K562 (cell line): ENCODE data around the gene LAGE3. TPM values are rescaled to one million over a fixed set of nuclear protein-coding genes. Genes with fewer than 3 reads are reported as not detected.

ENCODE experiments used
- ATAC-seq: fragments of 200-7000 bp; cut with Tn5 transposase; 3 replicates; pipeline ENCODE4 v1.9.1; 2020; ENCODE audit warnings: moderate library complexity
- BruUV-seq: library from RNA; stranded (reverse); fragments of 400-500 nt; replicated peaks from 2 replicates; lab custom pipeline; 2021; lab: Mats Ljungman, UMichigan
- CTCF ChIA-PET: fragments of 300-600 bp; formaldehyde crosslinking; extraction: SDS; loops from one replicate; lab custom pipeline; 2021; ENCODE audit warnings: low intra/inter-chr PET ratio; lab: Yijun Ruan, JAX
- POLR2A ChIA-PET: fragments of 300-600, 350-650 bp; sonication (Branson Sonifier 250); formaldehyde crosslinking; extraction: SDS; loops from one replicate; lab custom pipeline; 2021; ENCODE audit warnings: antibody characterized with exemption, inconsistent platforms; lab: Yijun Ruan, JAX
- DNase-seq, 4 experiments: peaks; one replicate each; pipeline versions ENCODE4 v3.0.0 to v3.0.0-alpha.2; 2011 to 2018; ENCODE audit warnings: low spot score in 3 of 4, mixed read lengths in 3 of 4; ENCODE audit errors: extremely low read depth in 1 of 4
- FAIRE-seq: peaks from 2 replicates; lab custom pipeline; 2011; peaks lifted over from hg19 to GRCh38; lab: Jason Lieb, UNC
- H2AFZ ChIP-seq: 2 replicates; pipeline ENCODE4 v1.6.0; 2011; ENCODE audit warnings: low read depth, low read length, control low read depth, inconsistent platforms
- H3K27ac ChIP-seq: fragments of 200-600 bp; 3 replicates; pipeline ENCODE4 v1.8.0; 2011; ENCODE audit warnings: low read depth, mild to moderate bottlenecking, control low read depth, inconsistent platforms, low read length, moderate library complexity, mixed read lengths; ENCODE audit errors: extremely low read depth
- H3K27me3 ChIP-seq, 2 experiments: fragments of 300-600 bp in 1 of 2; 2 replicates in 1 of 2; 3 replicates in 1 of 2; pipeline versions ENCODE4 v1.6.0 to v1.8.0; 2011; ENCODE audit warnings: inconsistent platforms in 2 of 2, low read length in 2 of 2, mild to moderate bottlenecking in 1 of 2, mixed read lengths in 1 of 2, moderate library complexity in 1 of 2; ENCODE audit not compliant: control insufficient read depth in 2 of 2, insufficient read depth in 2 of 2
- H3K36me3 ChIP-seq: fragments of 300-600 bp; 3 replicates; pipeline ENCODE4 v1.8.0; 2011; ENCODE audit warnings: mild to moderate bottlenecking, low read length, inconsistent platforms; ENCODE audit not compliant: control insufficient read depth, insufficient read depth
- H3K4me1 ChIP-seq, 2 experiments: fragments of 200-600 bp in 1 of 2; replicated peaks in 1 of 2; 2 replicates in 1 of 2; 3 replicates in 1 of 2; pipeline versions ENCODE4 v1.5.1 to v1.8.0; 2011; ENCODE audit warnings: inconsistent platforms in 2 of 2, low read length in 2 of 2, mild to moderate bottlenecking in 1 of 2, mixed read lengths in 1 of 2, moderate library complexity in 1 of 2; ENCODE audit not compliant: control insufficient read depth in 2 of 2, insufficient read depth in 2 of 2
- H3K4me2 ChIP-seq: 2 replicates; pipeline ENCODE4 v1.6.1; 2011; ENCODE audit warnings: low read length, control low read depth, inconsistent platforms, mixed read lengths; ENCODE audit not compliant: insufficient read depth
- H3K4me3 ChIP-seq: fragments of 200-600 bp; sonication (generic), shearing (Covaris generic); 2 replicates; pipeline ENCODE4 v1.5.1; 2016; ENCODE audit warnings: control low read depth, inconsistent platforms
- H3K79me2 ChIP-seq: fragments of 200-600 bp; 3 replicates; pipeline ENCODE4 v1.8.0; 2011; ENCODE audit warnings: low read length, inconsistent platforms; ENCODE audit not compliant: control insufficient read depth, insufficient read depth
- H3K9ac ChIP-seq, 2 experiments: 2 replicates each; pipeline versions ENCODE4 v1.6.0 to v1.6.1; 2011; ENCODE audit warnings: low read depth in 2 of 2, low read length in 2 of 2, control low read depth in 1 of 2, inconsistent platforms in 1 of 2, mild to moderate bottlenecking in 1 of 2, mixed read lengths in 1 of 2; ENCODE audit not compliant: insufficient read depth in 1 of 2
- H3K9me1 ChIP-seq: one replicate; pipeline ENCODE4 v1.6.0; 2011; ENCODE audit warnings: inconsistent platforms, mild to moderate bottlenecking, low read length, moderate library complexity; ENCODE audit not compliant: control insufficient read depth, insufficient read depth
- H3K9me3 ChIP-seq: replicated peaks from 2 replicates; pipeline ENCODE4 v1.5.1; 2011; ENCODE audit warnings: low read depth, low read length, inconsistent platforms; ENCODE audit not compliant: control insufficient read depth, insufficient read depth
- H4K20me1 ChIP-seq: replicated peaks from 2 replicates; pipeline ENCODE4 v1.6.1; 2011; ENCODE audit warnings: low read length, inconsistent platforms, mixed read lengths; ENCODE audit not compliant: control insufficient read depth, insufficient read depth
- ARID1B ChIP-seq: fragments of 450-650 bp; IDR thresholded peaks from 2 replicates; pipeline ENCODE4 v1.6.1; 2016; ENCODE audit warnings: antibody characterized with exemption, mild to moderate bottlenecking, inconsistent platforms
- CBFA2T2 ChIP-seq: fragments of 450-650 bp; conservative IDR thresholded peaks from 2 replicates; pipeline ENCODE4 v1.6.1; 2017; ENCODE audit warnings: mild to moderate bottlenecking
- CBFA2T3 ChIP-seq: fragments of 450-650 bp; IDR thresholded peaks from 2 replicates; pipeline ENCODE4 v1.6.1; 2017
- FOXK2 ChIP-seq, 2 experiments: fragments of 450-650 bp; IDR thresholded peaks in 1 of 2; conservative IDR thresholded peaks in 1 of 2; 2 replicates each; pipeline ENCODE4 v1.6.1; 2016; ENCODE audit warnings: low read depth in 2 of 2, mild to moderate bottlenecking in 1 of 2
- HIVEP1 ChIP-seq: fragments of 250-450 bp; sonication (Bioruptor Pico); IDR thresholded peaks from 2 replicates; pipeline ENCODE4 v1.4.0; 2020; ENCODE audit warnings: mild to moderate bottlenecking
- NBN ChIP-seq: fragments of 450-650 bp; IDR thresholded peaks from 2 replicates; pipeline ENCODE4 v1.6.1; 2016; ENCODE audit warnings: low read depth, mild to moderate bottlenecking
- SOX6 ChIP-seq: fragments of 450-650 bp; IDR thresholded peaks from 2 replicates; pipeline ENCODE4 v1.6.1; 2014; ENCODE audit warnings: mild to moderate bottlenecking
- TAL1 ChIP-seq: fragments of 450-650 bp; IDR thresholded peaks from 2 replicates; pipeline ENCODE4 v1.6.1; 2016; ENCODE audit warnings: mild to moderate bottlenecking
- TCF3 ChIP-seq: sonication (generic); formaldehyde crosslinking; IDR thresholded peaks from 2 replicates; pipeline ENCODE4 v1.4.0; 2020; ENCODE audit warnings: mild to moderate bottlenecking, missing genetic modification reagents
- ZBTB1 ChIP-seq: sonication (generic); formaldehyde crosslinking; IDR thresholded peaks from 2 replicates; pipeline ENCODE4 v1.8.1; 2023; ENCODE audit warnings: missing genetic modification reagents, low read depth, mild to moderate bottlenecking, borderline replicate concordance
- WGBS: fragments of 100-300 bp; shearing (Covaris generic); methylation state at CpG from one replicate; pipeline ENCODE4 v1.1.6; 2016; ENCODE audit warnings: low coverage, mixed read lengths; ENCODE audit not compliant: insufficient coverage; ENCODE audit errors: missing lambda C conversion rate; 5-methylcytosine and 5-hydroxymethylcytosine counted together
- in situ Hi-C: fragments of 300-500 bp; cut with MboI; formaldehyde crosslinking; loops from 4 replicates; pipeline ENCODE4 v1.15.0; 2018; ENCODE audit warnings: inconsistent platforms, mixed read lengths
- intact Hi-C: fragments of 100-400 bp; cut with micrococcal nuclease; formaldehyde crosslinking; loops from 2 replicates; pipeline ENCODE4 v1.14.2; 2022
- polyA plus RNA-seq, 8 experiments: library from polyadenylated mRNA; depleted of rRNA in 4 of 8; stranded (reverse) in 5 of 8; unstranded in 3 of 8; fragments of >200 nt; fragmentation: Nextera tagmentation in 2 of 8; fragmentation: Illumina TruSeq in 1 of 8; extraction: Ambion mirVana in 2 of 8; extraction: Trizol in 1 of 8; gene quantifications; 2 replicates each; pipeline versions ENCODE4 v1.2.1 to v1.2.3, GENCODE V29; 2011 to 2014; ENCODE audit warnings: inconsistent platforms in 1 of 8, missing spikeins in 1 of 8
- total RNA-seq, 7 experiments: library from RNA; depleted of rRNA in 6 of 7; stranded (reverse); fragments of >200 nt in 6 of 7; fragmentation: Illumina TruSeq in 2 of 7; extraction: Trizol in 2 of 7; gene quantifications; 2 replicates each; pipeline versions ENCODE4 v1.2.1 to v1.2.3, GENCODE V29; 2011 to 2021; ENCODE audit warnings: low replicate concordance in 1 of 7
- TF ChIP-seq, protein P1 (sequence below): fragments of 450-650 bp; IDR thresholded peaks from 2 replicates; pipeline ENCODE4 v1.6.1; 2017; ENCODE audit warnings: antibody characterized with exemption, mild to moderate bottlenecking

The LAGE3 gene
- total and polyA plus RNA-seq, 9 of the 15 experiments (the other 6 are each of a cell fraction or from before 2014, with no cell fraction given): 28.2 to 125 (median 35.8) TPM

DNA sequence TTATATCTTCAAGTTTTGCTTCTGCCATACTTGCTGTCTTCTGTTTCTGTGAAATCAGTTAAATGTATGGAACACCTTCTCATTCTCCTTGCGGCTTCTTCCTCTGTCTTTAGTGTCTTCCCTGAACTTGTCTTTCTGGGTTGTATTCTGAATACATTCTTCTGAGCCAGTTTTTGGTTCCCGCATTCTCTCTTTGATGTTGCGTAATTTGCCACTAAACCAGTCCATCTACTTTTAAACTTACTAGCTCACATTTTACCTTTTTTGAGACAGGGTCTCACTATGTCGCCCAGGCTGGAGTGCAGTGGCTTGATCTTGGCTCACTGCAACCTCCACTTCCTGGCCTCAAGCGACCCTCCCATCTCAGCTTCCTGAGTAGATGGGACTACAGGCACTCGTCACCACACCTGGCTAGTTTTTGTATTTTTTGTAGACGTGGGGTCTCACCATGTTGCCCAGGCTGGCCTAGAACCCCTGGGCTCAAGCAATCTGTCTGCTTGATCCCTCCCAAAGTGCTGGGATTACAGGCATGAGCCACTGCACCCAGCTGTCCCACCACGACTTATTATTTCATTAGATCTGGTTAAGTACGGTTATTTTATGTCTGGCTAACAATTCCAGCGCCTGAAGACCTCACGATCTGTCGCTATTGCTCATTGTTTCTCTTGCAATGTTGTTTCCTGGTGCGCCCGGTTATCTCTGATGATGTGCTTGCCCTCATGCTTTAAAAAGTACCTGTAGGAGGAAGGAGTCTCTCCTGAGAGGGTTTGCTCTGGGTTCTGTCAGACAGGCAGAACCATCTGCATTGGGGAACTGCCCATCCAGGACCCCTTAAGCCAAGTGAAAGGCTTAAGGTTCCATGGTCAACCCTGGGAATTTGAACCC is 46.8 kb upstream of the LAGE3 start (continued):
- TF ChIP-seq HIVEP1: no peak

DNA sequence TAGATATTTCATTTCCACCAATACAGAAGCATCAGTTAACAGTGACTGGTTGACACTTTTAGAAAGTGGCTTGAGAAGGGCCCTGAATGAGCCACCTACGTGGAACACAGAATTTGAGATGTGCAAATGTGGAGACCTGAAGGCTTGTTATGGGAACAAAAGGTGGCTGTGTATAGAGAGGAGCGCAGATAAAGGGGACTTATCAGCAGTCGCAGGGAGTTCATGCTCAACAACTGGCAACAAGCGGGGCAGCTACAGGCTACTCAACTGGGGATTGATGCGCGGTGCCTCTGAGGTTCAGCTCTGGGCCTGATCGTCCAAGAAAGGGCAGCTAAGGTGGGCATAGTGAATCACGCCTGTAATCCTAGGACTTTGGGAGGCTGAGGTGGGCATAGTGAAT is 40.3 kb upstream of the LAGE3 start:
- CTCF ChIA-PET: interaction anchor here (0.6 kb wide), 1 partner anchor 9 kb away, joined by 5 read pairs; no protein-coding TSS in a partner anchor
- BruUV-seq: no TSS peak
- ATAC-seq: no peak

More for the DNA sequence above, 40.3 kb upstream of the LAGE3 start:
- Histone ChIP-seq H4K20me1 (no peaks in the 10 kb centered on the region), H3K9me3 (no peaks in the 10 kb centered on the region), H3K36me3 (no peaks in the 10 kb centered on the region), H3K9me1 (no peaks in the 10 kb centered on the region), H3K4me3 (no peak overlapping the region), H3K27ac (peak overlapping the region; percentile 41; the same call in 1 of the 3 replicates), H3K4me2 (peak overlapping the region; percentile 37; the same call in 1 of the 2 replicates), H3K27me3 (no peaks in the 10 kb centered on the region), H3K4me1 (peaks cover 13 to 37% of the 10 kb centered on the region in 2 experiments; a peak in 4 of 5 replicates), H2AFZ (peak overlapping the region; percentile 70), H3K9ac (peak overlapping the region; percentile 25 to 81; a peak in 2 of 4 replicates), H3K79me2 (peaks cover 18% of the 10 kb centered on the region)
- POLR2A ChIA-PET: interaction anchor here (1.0 to 1.8 kb wide), 3 partner anchors 12 to 121 kb away, joined by 4 to 5 read pairs (median 5); partner anchors contain the start of gene RPL10
- DNase-seq: peak in 1 of 4 experiments; percentile 63
- 13% methylated on average over 6 of the region's 8 CpGs for WGBS
- intact Hi-C loops: loop anchor here (5.0 kb wide), 1 partner anchor 37 kb away; no protein-coding TSS in a partner anchor
- FAIRE-seq: peak; percentile 73
- in situ Hi-C loops: no loop called here
- TF ChIP-seq NBN (no peak), CBFA2T3 (peak; percentile 60), TCF3 (CRISPR knock-in tag) (peak; percentile 40; the same call in 1 of the 2 replicates), CBFA2T2 (peak; percentile 37; the same call in 1 of the 2 replicates), FOXK2 (conservative IDR thresholded peaks at IDR 0.05 in 1 of 2, IDR thresholded peaks at IDR 0.05 in 1 of 2; ENCODE audit: low read depth in 2 of 2) (peak; percentile 23 to 51; a peak in 1 of 4 replicates), ARID1B (peak; percentile 38; the same call in 1 of the 2 replicates), ZBTB1 (CRISPR knock-in tag) (no peak), SOX6 (peak; percentile 60), TAL1 (peak; percentile 46)
- TF ChIP-seq, protein P1, sequence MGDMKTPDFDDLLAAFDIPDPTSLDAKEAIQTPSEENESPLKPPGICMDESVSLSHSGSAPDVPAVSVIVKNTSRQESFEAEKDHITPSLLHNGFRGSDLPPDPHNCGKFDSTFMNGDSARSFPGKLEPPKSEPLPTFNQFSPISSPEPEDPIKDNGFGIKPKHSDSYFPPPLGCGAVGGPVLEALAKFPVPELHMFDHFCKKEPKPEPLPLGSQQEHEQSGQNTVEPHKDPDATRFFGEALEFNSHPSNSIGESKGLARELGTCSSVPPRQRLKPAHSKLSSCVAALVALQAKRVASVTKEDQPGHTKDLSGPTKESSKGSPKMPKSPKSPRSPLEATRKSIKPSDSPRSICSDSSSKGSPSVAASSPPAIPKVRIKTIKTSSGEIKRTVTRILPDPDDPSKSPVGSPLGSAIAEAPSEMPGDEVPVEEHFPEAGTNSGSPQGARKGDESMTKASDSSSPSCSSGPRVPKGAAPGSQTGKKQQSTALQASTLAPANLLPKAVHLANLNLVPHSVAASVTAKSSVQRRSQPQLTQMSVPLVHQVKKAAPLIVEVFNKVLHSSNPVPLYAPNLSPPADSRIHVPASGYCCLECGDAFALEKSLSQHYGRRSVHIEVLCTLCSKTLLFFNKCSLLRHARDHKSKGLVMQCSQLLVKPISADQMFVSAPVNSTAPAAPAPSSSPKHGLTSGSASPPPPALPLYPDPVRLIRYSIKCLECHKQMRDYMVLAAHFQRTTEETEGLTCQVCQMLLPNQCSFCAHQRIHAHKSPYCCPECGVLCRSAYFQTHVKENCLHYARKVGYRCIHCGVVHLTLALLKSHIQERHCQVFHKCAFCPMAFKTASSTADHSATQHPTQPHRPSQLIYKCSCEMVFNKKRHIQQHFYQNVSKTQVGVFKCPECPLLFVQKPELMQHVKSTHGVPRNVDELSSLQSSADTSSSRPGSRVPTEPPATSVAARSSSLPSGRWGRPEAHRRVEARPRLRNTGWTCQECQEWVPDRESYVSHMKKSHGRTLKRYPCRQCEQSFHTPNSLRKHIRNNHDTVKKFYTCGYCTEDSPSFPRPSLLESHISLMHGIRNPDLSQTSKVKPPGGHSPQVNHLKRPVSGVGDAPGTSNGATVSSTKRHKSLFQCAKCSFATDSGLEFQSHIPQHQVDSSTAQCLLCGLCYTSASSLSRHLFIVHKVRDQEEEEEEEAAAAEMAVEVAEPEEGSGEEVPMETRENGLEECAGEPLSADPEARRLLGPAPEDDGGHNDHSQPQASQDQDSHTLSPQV: 0 out of 2 replicates have a peak, but pooled peaks have one; percentile 32
